GM18502 (cell line): ENCODE measurements around the gene GALK2.
"Not testable (repeated sequence)": the region's sequence is repeated elsewhere in the genome, so short reads cannot be mapped to it uniquely, and the experiment has no call there.

Experiments used
- ATAC-seq: cut with Tn5 transposase; IDR thresholded peaks from one replicate; pipeline ENCODE4 v1.9.1; 2021; ENCODE audit warnings: mild to moderate bottlenecking; ENCODE audit not compliant: unreplicated experiment, poor library complexity

The GALK2 gene

DNA sequence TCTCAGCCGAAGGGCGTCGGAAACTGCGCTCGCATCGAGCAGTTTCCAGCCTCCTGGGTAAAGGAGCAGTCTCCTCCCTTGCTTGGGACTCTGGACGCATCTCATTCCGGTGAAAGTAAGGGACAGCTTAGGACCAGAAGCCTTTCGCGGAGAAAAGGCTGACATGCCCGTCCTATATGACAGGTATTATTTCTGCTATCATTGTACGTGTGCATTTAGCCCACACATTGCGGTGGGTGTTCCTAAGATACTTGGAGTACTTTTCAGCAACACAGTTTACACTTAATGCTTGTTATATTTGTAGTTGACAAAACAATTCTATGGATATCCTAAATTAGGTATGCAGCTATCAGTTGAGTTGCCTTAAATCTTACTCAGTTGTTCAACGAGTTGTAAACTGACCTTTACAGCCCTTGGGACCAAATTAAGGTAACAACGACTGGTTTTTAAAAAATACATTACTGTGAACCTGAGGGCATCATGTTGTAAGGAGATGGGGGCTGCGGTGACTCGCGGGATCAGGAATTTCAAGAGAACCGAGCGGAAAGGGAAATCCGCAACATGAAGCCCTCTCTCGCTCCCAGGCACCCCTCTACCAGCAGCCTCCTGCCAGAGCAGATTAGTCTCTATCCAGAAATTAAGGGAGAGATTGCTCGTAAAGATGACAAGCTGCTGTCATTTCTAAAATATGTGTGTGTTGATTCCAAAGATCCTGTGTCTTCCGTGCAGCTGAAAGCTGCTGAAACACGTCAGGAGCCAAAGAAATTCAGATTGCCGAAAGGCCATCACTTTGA lies 14.0 kb upstream of the GALK2 start:
- ATAC-seq, result peak; percentile 29

DNA sequence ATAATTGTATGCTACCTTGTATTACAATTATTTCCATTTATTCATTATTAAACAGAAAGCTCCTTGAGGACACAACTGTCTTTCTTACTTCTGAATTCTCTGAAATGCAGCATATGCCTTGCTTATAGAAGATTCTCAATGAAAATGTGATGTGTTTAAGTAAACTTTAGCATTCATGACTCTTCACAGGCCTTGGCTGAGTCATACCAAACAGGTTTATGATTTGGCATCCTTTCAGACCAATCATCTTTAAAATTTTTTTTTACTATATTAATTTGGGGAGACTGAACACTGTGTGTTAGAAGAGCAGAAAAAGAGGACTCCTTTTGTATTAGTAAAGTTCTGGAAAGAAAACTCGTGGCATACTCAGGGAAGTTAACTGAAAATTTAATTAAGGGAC lies 6.4 kb upstream of the GALK2 start:
- ATAC-seq, result no peak

DNA sequence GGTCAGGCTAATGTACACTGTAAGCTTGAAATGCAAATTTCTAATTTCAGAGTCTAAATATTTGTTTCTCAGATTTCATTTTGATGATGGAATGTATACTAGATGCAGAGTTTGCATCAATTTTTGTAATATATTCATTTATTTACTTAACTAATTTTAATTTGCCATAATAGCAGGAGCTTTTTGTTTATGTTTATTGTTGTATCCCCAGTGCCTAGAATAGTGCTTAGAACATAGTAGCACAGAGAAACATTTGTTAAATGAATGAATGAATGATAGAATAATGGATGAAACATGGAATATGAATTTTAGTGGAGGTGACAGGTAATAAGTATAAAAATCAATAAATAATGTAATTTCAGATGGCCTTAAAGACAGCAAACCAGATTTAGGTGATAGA lies 5.2 kb upstream of the GALK2 start:
- ATAC-seq, result no peak

DNA sequence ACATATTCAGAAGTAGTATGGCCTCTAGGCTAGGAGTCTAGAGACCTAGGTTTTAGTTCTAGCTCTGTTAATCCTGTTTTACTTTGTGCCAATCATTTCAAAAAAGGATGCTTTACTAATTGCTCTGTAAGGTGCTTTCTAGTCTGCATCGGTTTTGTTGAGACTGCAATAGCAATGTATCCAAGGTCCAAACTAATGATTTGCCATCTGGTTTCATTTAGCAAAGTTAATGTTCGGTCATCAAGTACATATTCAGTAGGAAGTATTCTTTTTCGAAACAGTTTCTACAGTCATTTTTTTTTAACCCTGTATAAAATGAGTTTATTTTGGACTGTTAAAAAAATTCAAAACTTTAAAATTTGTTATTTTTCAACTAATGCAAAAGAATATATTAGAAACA lies 2.0 kb upstream of the GALK2 start:
- ATAC-seq, result no peak

DNA sequence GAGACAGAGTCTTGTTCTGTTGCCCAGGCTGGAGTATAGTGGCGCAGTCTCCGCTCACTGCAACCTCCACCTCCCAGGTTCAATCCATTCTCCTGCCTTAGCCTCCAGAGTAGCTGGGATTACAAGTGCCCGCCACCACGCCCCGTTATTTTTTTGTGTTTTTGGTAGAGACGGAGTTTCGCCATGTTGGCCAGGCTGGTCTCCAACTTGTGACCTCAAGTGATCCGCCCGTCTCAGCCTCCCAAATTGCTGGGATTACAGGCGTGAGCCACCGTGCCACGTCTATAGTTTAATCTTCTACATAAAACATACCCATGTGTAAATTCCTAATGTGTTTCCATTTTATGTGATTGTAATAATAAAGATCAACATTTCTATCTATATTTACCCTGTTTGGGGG lies 1.7 kb downstream of the GALK2 start:
- no peak for ATAC-seq

DNA sequence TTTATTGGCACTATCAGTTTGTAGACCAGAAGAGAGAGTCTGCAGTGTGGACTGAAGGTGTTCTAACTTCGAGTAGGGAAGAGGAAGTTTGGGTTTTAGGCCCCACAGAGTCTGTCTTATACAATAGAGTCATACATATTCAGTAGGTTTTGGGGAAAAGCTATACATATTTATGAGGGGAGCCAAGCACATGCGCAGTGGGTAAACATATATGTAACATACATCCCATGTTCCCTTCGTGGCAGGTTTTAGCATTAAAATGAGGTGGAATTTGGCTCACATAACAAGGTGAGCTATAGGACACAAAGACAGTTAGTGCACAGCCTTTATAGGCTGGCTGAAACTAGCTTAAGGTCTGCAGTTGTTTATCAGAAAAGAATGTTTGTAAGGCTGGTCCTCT lies 4.9 kb downstream of the GALK2 start:
- ATAC-seq, result no peak

DNA sequence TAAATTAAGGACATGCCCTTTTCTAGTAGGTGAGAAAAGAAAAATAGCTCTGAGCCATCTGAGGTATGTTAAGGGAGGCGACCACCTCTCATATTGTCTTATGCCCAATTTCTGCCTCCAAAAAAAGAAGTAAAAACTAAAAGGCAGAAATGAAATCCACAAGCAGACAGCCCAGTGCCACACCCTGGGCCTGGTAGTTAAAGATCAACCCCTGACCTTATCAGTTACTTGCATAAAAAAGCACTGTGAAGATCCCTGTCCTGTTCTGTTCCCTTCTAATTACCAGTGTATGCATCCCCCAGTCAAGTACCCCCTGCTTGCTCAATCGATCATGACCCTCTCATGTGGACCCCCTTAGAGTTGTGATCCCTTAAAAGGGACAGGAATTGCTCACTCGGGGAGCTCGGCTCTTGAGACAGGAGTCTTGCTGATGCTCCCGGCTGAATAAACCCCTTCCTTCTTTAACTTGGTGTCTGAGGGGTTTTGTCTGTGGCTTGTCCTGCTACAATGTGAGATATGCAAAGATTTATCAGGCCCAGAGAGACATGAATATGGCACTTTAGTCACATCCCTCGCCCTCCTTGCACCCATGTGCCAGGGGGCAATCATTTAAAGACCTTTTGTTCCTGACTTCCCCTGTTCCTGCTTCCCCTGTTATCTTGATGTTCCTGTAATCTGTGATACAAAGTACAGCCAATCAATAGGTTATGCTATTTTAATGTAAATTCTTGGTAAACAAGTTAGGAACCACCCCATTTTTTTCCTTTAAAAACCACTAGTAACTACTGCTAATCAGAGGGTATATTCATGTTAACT lies 5.7 kb downstream of the GALK2 start:
- ATAC-seq, result not testable (repeated sequence)

DNA sequence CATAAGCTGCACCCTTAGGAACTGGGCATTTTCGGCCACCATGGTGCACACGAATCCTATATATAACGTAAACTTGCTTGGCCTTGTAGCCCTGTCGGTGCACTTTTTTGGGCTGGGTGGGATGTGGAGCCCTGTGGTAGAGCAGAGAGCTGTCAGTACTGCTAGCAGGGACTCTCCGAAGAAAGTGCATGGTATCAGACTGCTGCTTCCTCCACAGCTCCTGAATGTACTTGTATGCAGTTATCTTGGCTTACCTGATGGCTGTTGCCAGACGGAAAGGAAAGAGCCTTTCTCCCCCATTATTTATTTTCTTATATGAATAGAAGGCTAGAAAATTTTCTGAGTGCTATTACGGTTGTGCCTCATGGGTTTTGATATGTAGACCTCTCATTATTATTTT lies 8.4 kb downstream of the GALK2 start:
- ATAC-seq, result no peak

DNA sequence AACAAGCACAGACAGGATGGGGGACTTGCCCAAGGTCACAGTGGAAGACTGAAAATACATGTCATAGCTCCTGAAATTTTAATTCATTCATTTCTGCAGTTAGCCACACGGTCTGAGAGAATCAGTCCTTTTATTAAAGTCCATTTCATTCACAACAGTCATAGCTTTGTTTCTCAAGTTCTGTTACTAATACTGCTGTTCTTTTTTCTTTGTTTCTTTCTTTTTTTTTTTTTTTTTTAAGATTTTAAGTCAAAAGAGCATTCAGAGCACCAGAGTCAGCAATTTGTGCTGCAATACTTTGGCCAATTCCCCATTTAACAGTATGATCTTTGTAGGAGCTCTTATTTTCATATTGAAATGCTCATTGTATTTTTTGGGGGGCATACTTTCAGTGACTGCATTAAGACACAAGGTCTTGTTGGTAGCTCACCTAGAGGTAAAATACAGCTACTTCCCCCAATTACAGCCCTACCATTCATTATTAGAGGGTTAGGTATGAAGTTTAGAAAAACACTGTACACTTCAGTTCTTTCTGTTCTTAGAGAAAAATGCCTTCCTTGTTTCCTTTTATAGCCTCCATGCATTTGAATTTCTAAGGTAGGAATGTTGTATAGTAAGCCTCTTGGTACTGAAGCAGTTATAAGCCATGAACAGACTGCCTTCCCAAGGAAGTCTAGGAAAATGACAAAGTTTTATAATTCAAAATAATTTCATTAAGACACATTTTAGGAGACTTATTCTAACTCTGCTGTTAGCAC lies 9.6 kb downstream of the GALK2 start:
- ATAC-seq, result no peak

DNA sequence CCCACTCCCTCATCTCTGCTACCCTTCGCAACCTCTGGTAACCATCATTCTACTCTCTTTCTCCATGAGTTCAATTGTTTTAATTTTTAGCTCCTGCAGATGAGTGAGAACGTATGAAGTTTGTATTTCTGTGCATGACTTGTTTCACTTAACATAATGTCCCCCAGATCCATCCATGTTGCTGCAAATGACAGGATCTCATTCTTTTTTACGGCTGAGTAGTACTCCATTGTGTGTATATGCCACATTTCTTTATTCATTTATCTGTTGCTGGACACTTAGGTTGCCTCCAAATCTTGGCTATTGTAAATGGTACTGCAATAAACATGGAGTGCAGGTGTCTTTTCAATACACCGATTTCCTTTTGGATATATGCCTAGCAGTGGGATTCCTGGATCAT lies 12.1 kb downstream of the GALK2 start:
- ATAC-seq, result no peak

DNA sequence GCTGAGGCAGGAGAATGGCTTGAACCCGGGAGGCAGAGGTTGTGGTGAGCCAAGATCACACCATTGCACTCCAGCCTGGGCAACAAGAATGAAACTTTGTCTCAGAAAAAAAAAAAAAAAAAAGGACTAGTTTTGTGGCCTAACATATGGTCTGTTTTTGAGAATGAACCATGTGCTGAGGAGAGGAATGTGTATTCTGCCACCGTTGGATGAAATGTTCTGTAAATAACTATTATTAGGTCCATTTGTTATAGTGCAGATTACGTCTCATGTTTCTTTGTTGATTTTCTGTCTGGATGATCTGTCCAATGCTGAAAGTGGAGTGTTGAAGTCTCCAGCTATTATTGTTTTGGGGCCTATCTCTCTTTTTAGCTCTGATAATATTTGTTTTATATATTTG lies 13.7 kb downstream of the GALK2 start:
- ATAC-seq, result not testable (repeated sequence)

DNA sequence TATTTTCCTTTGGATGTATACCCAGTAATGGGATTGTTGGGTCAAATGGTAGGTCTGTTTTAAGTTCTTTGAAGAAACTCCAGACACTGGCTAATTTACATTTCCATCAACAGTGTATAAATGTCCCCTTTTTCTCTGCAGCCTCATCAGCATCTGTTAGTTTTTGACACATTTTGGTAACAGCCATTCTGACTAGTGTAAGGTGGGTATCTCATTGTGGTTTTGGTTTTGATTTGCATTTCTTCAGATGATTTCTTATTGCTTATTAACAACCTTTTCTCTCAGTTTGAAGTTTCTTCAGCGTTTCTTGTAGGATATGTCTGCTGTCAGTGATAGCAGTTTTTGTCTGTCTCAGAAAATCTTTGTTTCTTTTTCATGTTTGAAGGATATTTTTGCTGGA lies 15.4 kb downstream of the GALK2 start:
- ATAC-seq, result peak; percentile 69

DNA sequence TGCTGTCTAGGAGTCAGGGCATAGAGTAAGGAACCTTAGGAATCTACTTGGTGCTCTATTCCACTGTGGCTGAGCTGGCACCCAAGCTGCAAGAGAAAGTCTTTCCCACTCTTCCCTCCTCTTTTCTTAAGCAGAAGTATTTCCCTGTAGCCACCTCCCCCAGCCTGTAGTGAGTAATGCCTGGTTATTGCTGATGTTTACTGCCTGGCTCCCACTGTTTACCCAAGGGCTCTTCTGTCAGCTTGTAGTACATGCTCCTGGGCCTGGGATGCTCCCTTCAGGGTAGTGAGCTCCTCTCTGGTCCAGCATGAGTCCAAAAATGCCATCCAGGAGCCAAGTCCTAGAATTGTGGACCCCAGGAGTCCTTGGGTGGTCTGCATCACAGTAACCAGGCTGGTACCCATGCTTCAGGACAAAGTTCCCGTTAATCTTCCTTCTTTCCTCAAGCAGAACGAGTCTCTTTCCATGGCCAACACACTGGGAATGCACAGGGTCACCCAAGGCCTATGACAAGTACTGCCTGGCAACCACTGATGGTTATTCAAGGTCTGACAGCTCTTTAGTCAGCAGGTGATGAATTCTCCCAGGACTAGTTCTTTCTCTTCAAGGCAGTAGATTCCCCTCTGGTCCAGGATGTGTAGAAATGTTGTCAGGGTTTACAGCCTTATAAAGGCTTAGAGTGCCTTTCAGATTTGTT lies 17.6 kb downstream of the GALK2 start:
- ATAC-seq, result no peak

DNA sequence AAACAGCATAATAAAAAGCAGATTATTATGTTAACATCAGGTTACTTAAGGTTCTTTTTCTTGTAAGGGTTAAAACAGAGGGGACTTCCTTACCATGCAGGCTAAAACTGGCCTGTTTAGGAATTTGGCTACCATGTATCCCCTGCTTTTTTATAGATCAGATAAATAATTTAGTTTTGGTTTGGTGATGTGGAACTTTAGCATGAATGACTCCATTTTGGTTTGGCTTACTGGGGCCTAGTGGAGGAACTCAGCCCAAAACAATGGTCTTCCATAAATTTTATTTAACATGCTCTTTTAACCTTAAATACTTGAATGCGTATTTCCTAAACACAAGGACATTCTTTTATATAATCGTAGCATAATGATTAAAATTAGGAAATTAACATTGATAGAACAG lies 18.9 kb downstream of the GALK2 start:
- no peak for ATAC-seq

DNA sequence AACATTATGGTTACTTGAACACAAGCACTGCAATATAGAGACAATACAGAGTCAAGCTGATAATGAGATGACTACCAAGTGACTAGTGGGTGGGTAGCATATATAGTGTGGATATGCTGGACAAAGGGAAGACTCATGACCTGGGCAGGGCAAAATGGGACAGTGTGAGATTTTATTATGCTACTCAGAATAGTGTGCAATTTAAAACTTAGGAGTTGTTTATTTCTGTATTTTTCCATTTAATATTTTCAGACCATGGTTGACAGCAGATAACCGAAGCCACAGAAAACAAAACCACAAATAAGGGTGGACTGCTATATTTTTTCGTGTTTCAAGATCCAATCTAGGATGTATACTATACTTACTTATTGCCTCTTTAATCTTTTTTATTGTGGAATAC lies 19.6 kb downstream of the GALK2 start:
- no peak for ATAC-seq

DNA sequence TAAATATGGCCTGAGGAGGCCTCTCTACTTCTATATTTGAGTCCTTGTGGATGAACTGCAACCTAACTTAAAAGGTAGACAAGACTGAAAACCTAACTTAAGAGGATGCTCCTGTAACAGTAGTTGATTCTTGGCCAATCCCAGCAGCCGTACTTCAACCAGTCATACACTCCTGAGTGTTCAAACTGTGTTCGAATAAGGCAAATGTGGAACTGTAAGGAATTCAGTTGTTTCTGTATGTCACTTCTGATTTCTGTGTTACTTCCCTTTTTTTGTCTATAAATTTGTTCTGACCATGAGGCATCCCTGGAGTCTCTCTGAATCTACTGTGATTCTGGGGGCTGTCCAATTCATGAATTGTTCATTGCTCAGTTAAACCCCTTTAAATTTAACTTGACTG lies 20.5 kb downstream of the GALK2 start:
- ATAC-seq, result no peak

DNA sequence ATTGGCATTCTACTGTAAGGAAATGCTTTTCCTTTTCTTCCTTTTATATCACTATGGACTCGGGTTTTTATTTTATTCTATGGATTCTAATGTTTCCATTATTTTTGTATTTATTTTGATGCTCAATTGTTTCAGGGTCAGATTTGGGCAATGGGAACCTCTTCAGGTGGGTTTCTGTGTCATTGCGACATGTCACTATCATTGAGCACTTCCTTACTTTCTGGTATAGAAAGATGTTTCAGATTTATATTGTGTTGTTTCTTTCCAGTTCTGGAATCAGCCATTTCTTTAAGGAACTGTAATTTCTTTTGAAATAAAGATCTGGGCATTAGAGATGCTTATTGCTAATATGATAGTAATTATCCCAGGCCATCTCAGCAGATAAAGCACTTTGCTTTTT lies 21.8 kb downstream of the GALK2 start:
- ATAC-seq, result no peak

DNA sequence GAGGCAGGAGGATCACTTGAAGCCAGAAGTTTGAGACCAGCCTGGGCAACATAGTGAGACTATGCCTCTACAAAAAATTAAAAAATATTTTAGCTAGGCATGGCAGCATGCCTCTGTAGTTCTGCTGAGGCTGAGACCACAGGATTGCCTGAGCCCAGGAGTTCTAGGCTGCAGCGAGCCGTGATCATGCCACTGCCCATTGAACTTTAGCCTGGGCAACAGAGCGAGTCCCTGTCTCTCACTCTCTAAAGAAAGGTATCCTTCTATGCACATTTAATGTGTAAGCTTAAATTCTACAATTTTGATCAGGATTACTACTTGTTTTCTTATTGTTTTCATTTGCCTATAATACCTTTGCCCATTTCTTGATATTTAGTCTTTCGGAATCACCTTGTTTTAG lies 26.8 kb downstream of the GALK2 start:
- ATAC-seq, result no peak

DNA sequence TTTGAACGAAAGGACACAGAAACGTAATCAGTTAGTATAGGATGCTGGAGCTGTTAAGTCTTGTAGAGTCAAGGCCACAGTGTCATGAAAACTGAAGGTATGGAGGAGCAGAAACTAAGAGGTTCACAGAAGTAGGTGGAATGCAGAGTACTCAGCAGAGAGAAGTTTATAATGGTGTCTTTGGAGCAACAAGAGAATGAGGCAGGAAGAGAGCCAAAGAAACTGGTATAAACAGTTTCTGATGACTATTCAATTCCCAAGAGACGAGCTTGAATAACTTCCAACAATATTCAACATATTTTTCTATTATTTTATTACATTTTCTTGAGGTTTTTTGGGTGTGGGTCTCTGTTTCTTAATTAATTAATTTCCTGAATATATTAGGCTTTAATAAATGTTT lies 29.6 kb downstream of the GALK2 start:
- ATAC-seq, result no peak

DNA sequence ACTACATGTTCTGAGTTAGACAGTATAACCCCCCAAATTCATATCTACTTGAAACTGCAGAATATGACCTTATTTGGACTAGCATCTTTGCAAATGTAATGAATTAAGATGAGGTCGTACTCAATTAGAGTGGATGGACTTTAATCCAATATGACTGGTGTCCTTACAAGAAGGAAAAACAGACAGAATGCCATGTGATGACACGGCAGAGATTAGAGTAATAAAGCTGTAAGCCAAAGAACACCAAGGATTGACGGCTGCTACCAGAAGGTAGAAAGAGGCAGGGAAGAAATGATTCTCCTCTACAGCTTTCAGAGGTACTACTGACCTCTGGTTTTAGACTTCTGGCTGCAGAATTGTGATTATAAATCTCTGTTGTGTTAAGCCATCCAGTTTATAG lies 30.3 kb downstream of the GALK2 start:
- no peak for ATAC-seq

DNA sequence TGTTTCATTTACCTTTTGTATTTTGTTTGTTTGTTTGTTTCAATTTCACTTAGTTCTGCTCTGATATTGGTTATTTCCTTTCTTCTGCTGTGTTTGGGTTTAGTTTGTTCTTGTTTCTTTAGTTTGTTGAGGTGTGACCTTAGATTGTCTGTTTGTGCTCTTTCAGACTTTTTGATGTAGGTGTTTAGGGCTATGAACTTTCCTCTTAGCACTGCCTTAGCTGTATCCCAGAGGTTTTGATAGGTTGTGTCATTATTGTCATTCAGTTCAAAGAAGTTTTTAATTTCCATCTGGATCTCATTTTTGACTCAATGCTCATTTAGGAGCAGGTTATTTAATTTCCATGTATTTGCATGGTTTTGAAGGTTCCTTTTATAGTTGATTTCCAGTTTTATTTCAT lies 38.1 kb downstream of the GALK2 start:
- ATAC-seq, result not testable (repeated sequence)
